Stimulated activated CD4-positive, alpha-beta T cell treated with anti-CD3 and anti-CD28 coated beads, Interleukin-2, amount 100 ng/mL, for 24 hours (primary cell): ENCODE measurements around the gene THAP7.
A peak's percentile ranks its signal among the peaks of the same experiment; 100 is the strongest.
"Not testable (repeated sequence)": the region's sequence is repeated elsewhere in the genome, so short reads cannot be mapped to it uniquely, and the experiment has no call there.

Source experiments
- DNase-seq, 2 donors: peaks; one replicate each; pipeline ENCODE4 v3.0.0-alpha.2; 2020

Gene THAP7

GRCh38 chr22:21001601-21002325 lies at the start of gene THAP7:
THAP7 (minus strand) TSS chr22:21002118; CDS start chr22:21001911, 207 bp downstream.
- peak; percentile 97 to 98 for DNase-seq

GRCh38 chr22:21051145-21051830 lies 49.4 kb upstream of the THAP7 start:
- no peak for DNase-seq

- DNase-seq = not testable (repeated sequence)
These were observed 47.0 kb upstream of the THAP7 start for GRCh38 chr22:21048965-21049364.

- DNase-seq = not testable (repeated sequence)
These were observed 46.5 kb upstream of the THAP7 start for GRCh38 chr22:21048448-21048847.

- DNase-seq = no peak
These were observed 45.8 kb upstream of the THAP7 start for GRCh38 chr22:21047730-21048129.

- DNase-seq = no peak
These were observed 45.2 kb upstream of the THAP7 start for GRCh38 chr22:21047035-21047661.

GRCh38 chr22:21045585-21046294 lies 43.8 kb upstream of the THAP7 start, which contains the start of gene LRRC74B:
LRRC74B (plus strand) TSS chr22:21045946; CDS start chr22:21045987, 41 bp downstream.
- DNase-seq = peak; percentile 74 to 80

GRCh38 chr22:21044931-21045584 lies 43.1 kb upstream of the THAP7 start:
- no peak for DNase-seq

GRCh38 chr22:21043860-21044535 lies 42.1 kb upstream of the THAP7 start:
- DNase-seq = no peak

- no peak for DNase-seq
These were observed 41.3 kb upstream of the THAP7 start for GRCh38 chr22:21042978-21043859.

GRCh38 chr22:21041937-21042336 lies 40.0 kb upstream of the THAP7 start:
- DNase-seq = no peak

GRCh38 chr22:21039158-21039557 lies 37.2 kb upstream of the THAP7 start:
- DNase-seq = not testable (repeated sequence)

- no peak for DNase-seq
These were observed 36.5 kb upstream of the THAP7 start for GRCh38 chr22:21038405-21038804.

GRCh38 chr22:21034989-21035388 lies 33.1 kb upstream of the THAP7 start:
- no peak for DNase-seq

GRCh38 chr22:21033895-21034294 lies 32.0 kb upstream of the THAP7 start:
- no peak for DNase-seq

- DNase-seq = no peak
These were observed 31.2 kb upstream of the THAP7 start for GRCh38 chr22:21032868-21033688.

- no peak for DNase-seq
These were observed 30.3 kb upstream of the THAP7 start, which contains the start of gene SLC7A4 for GRCh38 chr22:21032037-21032867. SLC7A4 (minus strand) TSS chr22:21032561; CDS start chr22:21031812, 749 bp downstream.

GRCh38 chr22:21031545-21032036 lies 29.7 kb upstream of the THAP7 start:
- no peak for DNase-seq
